GM15510 (cell line): ENCODE results near the gene KCNA3.

Source experiments
- POLR2A ChIP-seq: IDR thresholded peaks from 3 replicates; pipeline ENCODE4 v1.6.1; 2011; ENCODE audit warnings: borderline replicate concordance; ENCODE audit not compliant: insufficient read length; ENCODE audit errors: extremely low read depth

KCNA3 gene

GRCh38 chr1:110634455-110635311 is 40.1 kb downstream of the KCNA3 start:
- no peak for TF ChIP-seq POLR2A

GRCh38 chr1:110634086-110634454 is 40.7 kb downstream of the KCNA3 start:
- no peak for TF ChIP-seq POLR2A

GRCh38 chr1:110633646-110634030 is 41.1 kb downstream of the KCNA3 start:
- no peak for TF ChIP-seq POLR2A

GRCh38 chr1:110631836-110632620 is 42.7 kb downstream of the KCNA3 start:
- TF ChIP-seq POLR2A: no peak

- TF ChIP-seq POLR2A: peak; percentile 25
These were observed 43.7 kb downstream of the KCNA3 start for GRCh38 chr1:110630839-110631663.

- TF ChIP-seq POLR2A: no peak
These were observed 46.2 kb downstream of the KCNA3 start for GRCh38 chr1:110628323-110629105.

GRCh38 chr1:110627764-110628163 is 47.0 kb downstream of the KCNA3 start:
- no peak for TF ChIP-seq POLR2A

GRCh38 chr1:110626889-110627288 is 47.9 kb downstream of the KCNA3 start:
- no peak for TF ChIP-seq POLR2A
